ENCODE measurements around the gene NEUROD2. TPM values are rescaled to one million over a fixed set of nuclear protein-coding genes. Genes with fewer than 3 reads are reported as not detected.

NEUROD2 gene
- total RNA-seq, 1 experiment from 2014 or later, result not detected

- Histone ChIP-seq H3K9ac (ENCODE audit: low read length) (peak overlapping the region; percentile 49; the same call in 1 of the 2 replicates), H3K4me3 (ENCODE audit: low read length) (peak overlapping the region; percentile 76), H3K9me2 (replicated peaks; ENCODE audit: low read length) (no peaks in the 10 kb centered on the region), H3K4me1 (ENCODE audit: insufficient read depth, low read length) (no peaks in the 10 kb centered on the region), H3K36me3 (ENCODE audit: low read depth, low read length) (no peaks in the 10 kb centered on the region; the same call in 1 of the 2 replicates), H3K27ac (ENCODE audit: low read length) (no peak overlapping the region), H3K79me2 (ENCODE audit: low read length) (no peaks in the 10 kb centered on the region), H3K9me3 (ENCODE audit: low read length) (no peaks in the 10 kb centered on the region), H3F3A (ENCODE audit: low read length, unreplicated experiment) (no peaks in the 10 kb centered on the region), H3K4me2 (ENCODE audit: low read length) (peak overlapping the region; percentile 98), H4K20me1 (ENCODE audit: low read length) (no peaks in the 10 kb centered on the region), H2AFZ (ENCODE audit: low read length) (peak overlapping the region; percentile 93), H3K27me3 (ENCODE audit: low read length) (no peaks in the 10 kb centered on the region)
- BruUV-seq (replicated peaks), result no TSS peak
- intact Hi-C loops (cut with micrococcal nuclease), result loop anchor here (1.0 kb wide), 1 partner anchor 45 kb away; no protein-coding TSS in a partner anchor
- peak; percentile 20 for DNase-seq
- ChIA-PET POLR2A (ENCODE audit: unreplicated experiment) (no interaction called here), CTCF (interaction anchor here (0.7 kb wide), 1 partner anchor 266 kb away, joined by 3 read pairs; no protein-coding TSS in a partner anchor)
- no peak for TF ChIP-seq EZH2phosphoT487 (IDR thresholded peaks at IDR 0.05; ENCODE audit: borderline replicate concordance, low read length)
- no peak for TF ChIP-seq CTCF (conservative IDR thresholded peaks at IDR 0.05; ENCODE audit: low read depth, low read length)
- TF ChIP-seq EZH2 (IDR thresholded peaks at IDR 0.05; ENCODE audit: low read length, unreplicated experiment), result no peak
- peak; percentile 38 for ATAC-seq
These were observed 10.7 kb upstream of the NEUROD2 start for GRCh38 chr17:39618246-39618913.

DNA sequence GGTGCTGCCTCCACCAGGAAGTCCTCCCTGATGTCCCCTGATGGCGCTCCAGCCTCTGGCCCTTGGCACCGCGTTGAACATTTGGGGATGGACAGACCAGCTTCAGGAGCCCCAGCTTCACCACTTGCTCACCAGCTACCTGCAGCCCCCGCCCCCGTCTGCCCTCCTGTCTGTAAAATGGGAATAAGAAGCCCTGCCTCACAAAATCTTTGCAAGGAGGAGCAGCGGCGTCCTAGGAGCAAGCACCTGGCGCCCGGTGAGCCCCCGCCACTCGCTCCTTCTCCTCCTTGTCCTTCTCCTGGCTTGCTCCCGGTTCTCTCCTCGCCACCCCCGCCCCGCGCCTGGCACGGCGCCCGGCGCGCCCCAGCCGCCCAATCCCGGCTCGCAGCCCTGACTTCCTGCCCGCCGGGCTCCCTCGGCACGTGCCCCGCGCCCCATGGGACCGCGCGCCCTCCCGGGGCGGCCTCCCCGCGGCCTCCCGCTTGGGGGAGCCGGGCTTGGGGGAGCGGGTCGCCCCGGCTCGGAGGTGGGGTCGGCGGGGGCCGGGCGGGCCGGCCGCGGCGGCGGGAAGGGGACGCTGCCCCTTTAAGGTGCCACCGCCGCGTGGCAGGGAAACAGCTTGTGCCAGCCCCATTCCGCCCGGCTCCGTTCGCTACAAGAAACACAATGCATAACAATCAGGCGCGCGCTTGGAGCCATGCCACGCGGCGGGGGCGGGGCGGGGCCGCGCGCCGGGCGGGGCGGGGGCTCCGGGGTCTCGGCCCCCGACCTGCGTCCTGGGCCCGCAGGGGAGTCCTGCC lies 9.9 kb upstream of the NEUROD2 start:
- Histone ChIP-seq H3F3A (ENCODE audit: low read length, unreplicated experiment) (no peaks in the 10 kb centered on the region), H3K4me1 (ENCODE audit: insufficient read depth, low read length) (no peaks in the 10 kb centered on the region), H2AFZ (ENCODE audit: low read length) (peak overlapping the region; percentile 93; the same call in 1 of the 2 replicates), H3K4me3 (ENCODE audit: low read length) (peak overlapping the region; percentile 76), H3K4me2 (ENCODE audit: low read length) (peak overlapping the region; percentile 98), H3K36me3 (ENCODE audit: low read depth, low read length) (no peaks in the 10 kb centered on the region; the same call in 1 of the 2 replicates), H3K27me3 (ENCODE audit: low read length) (no peaks in the 10 kb centered on the region), H3K27ac (ENCODE audit: low read length) (no peak overlapping the region), H4K20me1 (ENCODE audit: low read length) (no peaks in the 10 kb centered on the region), H3K9me2 (replicated peaks; ENCODE audit: low read length) (no peaks in the 10 kb centered on the region), H3K9ac (ENCODE audit: low read length) (no peak overlapping the region), H3K9me3 (ENCODE audit: low read length) (no peaks in the 10 kb centered on the region), H3K79me2 (ENCODE audit: low read length) (no peaks in the 10 kb centered on the region)
- DNase-seq, result peak; percentile 46
- intact Hi-C loops (cut with micrococcal nuclease), result loop anchor here (1.0 kb wide), 1 partner anchor 44 kb away; no protein-coding TSS in a partner anchor
- ChIA-PET CTCF (interaction anchor here (0.7 kb wide), 1 partner anchor 265 kb away, joined by 3 read pairs; no protein-coding TSS in a partner anchor), POLR2A (ENCODE audit: unreplicated experiment) (no interaction called here)
- TF ChIP-seq CTCF (conservative IDR thresholded peaks at IDR 0.05; ENCODE audit: low read depth, low read length) (no peak), EZH2phosphoT487 (IDR thresholded peaks at IDR 0.05; ENCODE audit: borderline replicate concordance, low read length) (no peak)
- no TSS peak for BruUV-seq (replicated peaks)
- ATAC-seq, result peak; percentile 66

Measured in PC-3 (cell line).